Ecto neural progenitor cell (in vitro differentiated cells): ENCODE measurements around the gene DOCK10.

Experiments used
- DNase-seq: peaks from one replicate; pipeline ENCODE4 v3.0.0-alpha.2; 2018; ENCODE audit warnings: low spot score

DOCK10 gene

GRCh38 chr2:224832207-224832606, 210.1 kb downstream of the DOCK10 start:
- no peak for DNase-seq

GRCh38 chr2:224831530-224831929, 210.7 kb downstream of the DOCK10 start:
- DNase-seq, result no peak

GRCh38 chr2:224820283-224820991, 221.8 kb downstream of the DOCK10 start:
- no peak for DNase-seq

GRCh38 chr2:224819075-224819474, 223.2 kb downstream of the DOCK10 start:
- DNase-seq, result no peak

GRCh38 chr2:224817676-224818075, 224.6 kb downstream of the DOCK10 start:
- no peak for DNase-seq

- no peak for DNase-seq
Measured at GRCh38 chr2:224816816-224817215, 225.5 kb downstream of the DOCK10 start.

- no peak for DNase-seq
Measured at GRCh38 chr2:224813578-224813977, 228.7 kb downstream of the DOCK10 start.

- DNase-seq, result no peak
Measured at GRCh38 chr2:224807153-224807964, 234.9 kb downstream of the DOCK10 start.

- DNase-seq, result no peak
Measured at GRCh38 chr2:224803930-224804329, 238.3 kb downstream of the DOCK10 start.

- DNase-seq, result no peak
Measured at GRCh38 chr2:224802407-224802806, 239.9 kb downstream of the DOCK10 start.

GRCh38 chr2:224801360-224801759, 240.9 kb downstream of the DOCK10 start:
- no peak for DNase-seq

- no peak for DNase-seq
Measured at GRCh38 chr2:224799691-224800090, 242.6 kb downstream of the DOCK10 start.

GRCh38 chr2:224798180-224798579, 244.1 kb downstream of the DOCK10 start:
- no peak for DNase-seq

- DNase-seq, result no peak
Measured at GRCh38 chr2:224796695-224797305, 245.5 kb downstream of the DOCK10 start.

- no peak for DNase-seq
Measured at GRCh38 chr2:224793946-224794345, 248.3 kb downstream of the DOCK10 start.

- no peak for DNase-seq
Measured at GRCh38 chr2:224786848-224787247, 255.4 kb downstream of the DOCK10 start.

- no peak for DNase-seq
Measured at GRCh38 chr2:224781400-224781799, 260.9 kb downstream of the DOCK10 start.

GRCh38 chr2:224780823-224781222, 261.4 kb downstream of the DOCK10 start:
- DNase-seq, result no peak

GRCh38 chr2:224780106-224780505, 262.2 kb downstream of the DOCK10 start:
- no peak for DNase-seq

- DNase-seq, result no peak
Measured at GRCh38 chr2:224778474-224778877, 263.8 kb downstream of the DOCK10 start.

GRCh38 chr2:224777559-224777930, 264.7 kb downstream of the DOCK10 start:
- DNase-seq, result no peak

GRCh38 chr2:224776795-224777558, 265.3 kb downstream of the DOCK10 start:
- DNase-seq, result no peak
